ENCODE data around the gene MSI2.

DNA sequence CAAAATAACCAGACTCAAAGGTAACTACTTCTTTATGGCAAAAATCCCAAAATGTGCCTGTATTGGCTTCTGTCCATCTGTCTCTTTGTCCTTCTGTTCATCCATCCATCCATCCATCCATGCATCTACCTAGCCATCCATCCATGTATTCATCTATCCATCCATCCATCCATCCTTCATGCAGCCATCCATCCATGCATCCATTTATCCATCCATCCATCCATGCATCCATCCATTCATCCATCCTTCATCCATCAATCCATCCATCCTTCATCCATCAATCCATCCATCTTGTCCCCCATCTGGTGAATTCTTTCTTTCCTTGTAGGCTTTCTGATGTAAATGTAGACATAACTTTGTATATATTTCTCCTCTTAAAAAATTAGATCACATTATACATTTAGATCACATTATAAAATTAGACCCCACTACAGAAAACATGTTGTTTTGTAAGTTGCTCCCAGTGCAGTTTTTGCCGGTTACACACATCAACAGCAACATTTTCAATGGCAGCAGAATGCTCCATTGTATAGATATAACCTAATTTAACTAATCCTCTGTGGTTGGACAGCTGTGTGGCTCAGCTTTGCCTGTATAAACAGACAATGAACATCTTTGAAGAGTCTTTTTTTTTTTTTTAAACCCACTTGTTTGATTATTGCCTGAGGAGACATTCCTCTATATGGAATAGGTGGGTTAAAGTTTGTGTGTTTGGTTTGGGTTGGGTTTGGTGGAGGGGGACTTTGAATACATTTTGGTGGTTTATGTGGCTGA is 72.0 kb downstream of the MSI2 start:
- TF ChIP-seq YY1 (IDR thresholded peaks at IDR 0.05; ENCODE audit: insufficient read depth, insufficient read length) = no peak
- no peak for TF ChIP-seq ZNF274 (IDR thresholded peaks at IDR 0.05; ENCODE audit: low read depth, low read length)
- no peak for TF ChIP-seq SUZ12 (IDR thresholded peaks at IDR 0.05; ENCODE audit: extremely low read depth, insufficient read depth, insufficient read length)
